ENCODE data around the gene ACACB.

Gene ACACB

DNA sequence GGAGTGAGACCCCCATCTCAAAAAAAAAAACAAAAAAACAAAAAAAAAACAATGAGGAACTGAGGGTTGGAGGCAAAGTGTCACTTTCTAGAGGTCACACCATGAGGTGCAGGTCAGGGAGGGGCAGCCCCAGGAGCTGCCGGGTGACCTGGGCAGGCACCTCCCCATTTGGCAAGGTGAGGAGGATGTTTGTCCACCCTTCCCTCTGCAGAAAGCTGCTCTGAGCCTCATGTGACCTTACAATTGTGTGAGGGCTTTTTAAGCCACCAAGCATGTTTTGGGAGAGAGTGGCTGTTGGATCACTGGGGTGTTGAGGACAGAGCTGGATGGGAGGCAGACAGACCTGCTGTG, 143.1 kb downstream of the ACACB start:
- no peak for DNase-seq

DNA sequence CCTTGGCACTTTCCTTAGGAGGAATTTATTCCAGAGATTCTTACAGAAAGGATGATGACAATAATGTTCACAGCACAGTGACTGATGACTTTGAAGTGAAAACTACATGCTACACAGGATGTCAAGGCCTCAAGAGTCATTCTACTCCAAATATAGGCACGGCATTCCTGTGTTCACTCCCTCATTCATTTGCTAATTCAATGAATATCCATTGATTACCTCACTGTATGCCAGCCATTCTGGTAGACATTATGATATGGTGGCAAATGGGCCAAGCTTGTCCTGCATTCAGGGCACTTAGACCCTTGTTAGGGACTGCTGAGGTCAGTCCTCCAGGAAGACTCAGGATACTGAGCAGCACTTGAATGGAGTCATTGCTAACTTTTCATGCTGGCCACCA, 144.7 kb downstream of the ACACB start:
- no peak for DNase-seq

GRCh38 chr12:109261939-109262338, 145.6 kb downstream of the ACACB start:
- no peak for DNase-seq

DNA sequence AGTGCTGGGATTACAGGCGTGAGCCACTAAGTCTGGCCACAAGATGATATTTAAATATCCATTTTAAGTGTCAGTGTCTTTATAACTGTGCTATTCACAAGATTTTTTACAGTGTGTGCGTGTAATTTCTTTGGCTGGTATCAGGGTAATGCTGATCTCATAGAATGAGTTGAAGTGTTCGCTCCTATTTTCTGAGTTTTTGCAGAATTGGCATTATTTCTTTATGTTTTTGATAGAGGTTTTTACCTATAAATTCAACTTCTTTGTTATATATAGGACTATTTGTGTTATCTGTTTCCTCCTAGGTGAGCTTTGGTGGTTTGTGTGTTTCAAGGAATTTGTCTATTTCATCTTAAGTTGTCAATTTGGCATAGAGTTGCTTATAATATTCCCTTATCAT, 147.1 kb downstream of the ACACB start:
- DNase-seq: no peak

GRCh38 chr12:109264095-109264942, 147.9 kb downstream of the ACACB start:
- peak; percentile 76 for DNase-seq

GRCh38 chr12:109264943-109265650, 148.7 kb downstream of the ACACB start:
- no peak for DNase-seq

DNA sequence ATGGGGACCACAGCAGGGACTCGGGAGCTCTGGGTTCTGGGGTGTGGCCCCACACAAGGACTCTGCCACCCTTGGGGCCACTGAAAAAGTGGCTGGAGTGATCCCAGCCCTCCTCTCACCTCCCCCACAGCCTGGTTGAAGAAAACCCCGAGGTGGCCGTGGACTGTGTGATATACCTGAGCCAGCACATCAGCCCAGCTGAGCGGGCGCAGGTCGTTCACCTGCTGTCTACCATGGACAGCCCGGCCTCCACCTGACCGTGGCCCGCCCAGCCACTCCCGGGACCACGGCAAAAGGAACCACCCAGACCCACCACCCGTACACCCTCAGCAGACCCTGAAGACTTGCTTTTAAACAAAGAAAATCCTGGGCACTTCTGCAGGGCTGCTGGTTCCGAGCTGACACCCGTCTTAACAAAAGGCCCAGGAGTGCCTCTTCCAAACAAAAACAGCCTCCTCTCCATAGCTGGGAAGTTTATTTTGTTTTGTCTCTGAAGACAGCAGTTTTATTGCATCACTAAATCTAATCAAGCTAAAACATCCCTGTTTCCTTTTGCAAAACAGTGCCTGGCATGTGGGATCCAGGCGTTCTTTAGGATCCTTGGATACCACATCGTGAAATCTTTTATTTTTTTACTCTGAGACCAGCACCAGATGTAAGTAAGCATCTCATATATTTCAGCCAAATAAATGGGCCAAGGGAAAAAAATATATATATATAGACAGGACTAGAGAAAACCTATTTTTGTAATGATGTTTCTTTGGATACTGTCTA, 149.9 kb downstream of the ACACB start:
- DNase-seq: no peak

DNA sequence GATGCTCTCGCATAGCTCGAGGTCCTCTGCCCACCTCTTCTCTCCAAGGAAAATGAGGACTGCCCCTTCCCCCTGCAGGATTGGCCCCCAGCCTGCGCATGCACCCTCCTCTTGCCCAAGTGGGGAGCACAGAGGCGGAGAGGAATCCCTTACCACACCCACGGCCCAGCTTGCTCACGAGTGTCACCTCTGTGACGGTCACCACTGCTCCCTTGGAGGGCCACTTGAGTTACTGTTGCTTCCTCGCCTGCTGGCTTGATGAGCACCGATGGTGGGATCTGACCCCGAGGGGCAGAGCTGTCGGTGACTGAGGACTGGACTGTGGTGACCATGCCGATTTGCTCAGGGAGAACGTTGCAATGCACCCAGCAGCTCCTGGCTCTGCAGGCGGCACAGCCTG, 151.0 kb downstream of the ACACB start:
- no peak for DNase-seq

- DNase-seq: no peak
Observed at GRCh38 chr12:109268896-109269295, 152.5 kb downstream of the ACACB start.

- DNase-seq: no peak
Observed at GRCh38 chr12:109269428-109269827, 153.0 kb downstream of the ACACB start.

DNA sequence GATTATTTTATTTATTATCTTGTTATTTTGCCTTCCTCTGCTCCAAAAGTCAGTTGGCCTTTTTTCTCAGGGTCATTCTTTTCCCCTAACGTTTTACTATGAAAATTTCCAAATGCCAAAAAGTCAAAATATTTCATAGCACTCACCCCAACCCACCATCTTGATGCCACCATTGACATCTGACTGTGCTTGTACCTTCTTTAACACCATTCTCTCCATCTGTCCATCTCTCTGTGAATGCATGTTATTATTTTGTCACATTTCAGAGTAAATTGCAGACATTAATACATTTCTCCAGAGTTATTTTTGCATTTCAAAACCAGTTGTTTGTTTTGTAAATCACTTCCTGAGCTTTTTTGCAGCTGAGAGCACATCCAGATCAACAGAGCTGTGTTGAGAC, 154.1 kb downstream of the ACACB start:
- DNase-seq: no peak

DNA sequence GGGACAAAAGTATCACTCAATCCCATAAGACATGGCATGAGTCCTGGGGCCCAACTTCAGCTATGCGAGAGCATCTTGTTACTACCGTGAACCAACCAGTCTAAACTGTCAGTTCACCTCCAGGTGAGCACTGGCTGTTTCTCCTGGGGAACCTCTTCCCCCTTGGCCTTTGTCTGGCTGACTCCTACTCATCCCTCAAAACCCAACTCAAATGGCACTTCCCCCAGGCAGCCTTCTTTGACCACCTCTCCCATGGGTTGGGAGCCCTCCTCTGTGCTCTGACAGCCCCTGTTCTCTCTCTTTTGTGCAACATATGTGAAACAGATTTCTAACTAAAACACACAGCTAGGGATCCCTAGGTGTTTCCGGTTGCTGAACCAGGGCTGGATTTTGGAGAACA, 155.0 kb downstream of the ACACB start:
- no peak for DNase-seq

DNA sequence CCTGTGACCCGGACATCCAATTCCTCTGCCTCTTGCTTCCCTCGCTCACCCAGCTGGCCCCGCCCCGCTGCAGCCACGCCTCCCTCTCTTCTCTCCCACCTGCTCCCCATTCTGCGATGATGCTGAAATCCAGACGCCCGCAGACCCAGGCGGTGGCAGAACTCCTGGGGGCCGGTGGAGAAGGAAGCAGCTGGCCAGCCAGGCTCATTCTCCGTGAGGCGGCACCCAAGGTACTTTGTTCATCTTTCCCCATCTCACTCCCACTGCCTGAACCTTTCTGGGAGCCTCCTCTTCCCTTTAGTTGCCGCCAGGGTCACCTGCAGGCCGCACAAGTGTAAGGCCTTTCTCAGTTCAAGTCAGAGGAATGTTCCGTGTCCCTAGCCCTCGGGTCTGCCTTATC, 157.0 kb downstream of the ACACB start:
- no peak for DNase-seq

DNA sequence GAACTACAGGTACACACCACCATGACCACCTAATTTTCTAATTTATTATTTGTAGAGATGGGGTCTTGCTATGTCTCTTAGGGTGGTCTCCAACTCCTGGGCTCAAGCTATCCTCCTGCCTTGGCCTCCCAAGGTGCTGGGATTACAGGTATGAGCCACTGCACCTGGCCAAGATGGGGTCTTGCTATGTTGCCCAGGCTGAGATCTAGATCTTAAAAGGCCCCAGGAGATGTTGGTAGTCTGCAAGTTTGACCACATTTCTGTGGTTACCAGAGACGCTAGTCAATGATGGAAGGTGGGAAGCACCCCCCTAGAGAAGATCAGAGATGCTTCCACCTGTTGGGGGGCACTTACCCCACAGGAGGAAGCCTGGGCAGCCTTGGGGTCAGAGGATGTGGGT, 158.0 kb downstream of the ACACB start:
- no peak for DNase-seq

DNA sequence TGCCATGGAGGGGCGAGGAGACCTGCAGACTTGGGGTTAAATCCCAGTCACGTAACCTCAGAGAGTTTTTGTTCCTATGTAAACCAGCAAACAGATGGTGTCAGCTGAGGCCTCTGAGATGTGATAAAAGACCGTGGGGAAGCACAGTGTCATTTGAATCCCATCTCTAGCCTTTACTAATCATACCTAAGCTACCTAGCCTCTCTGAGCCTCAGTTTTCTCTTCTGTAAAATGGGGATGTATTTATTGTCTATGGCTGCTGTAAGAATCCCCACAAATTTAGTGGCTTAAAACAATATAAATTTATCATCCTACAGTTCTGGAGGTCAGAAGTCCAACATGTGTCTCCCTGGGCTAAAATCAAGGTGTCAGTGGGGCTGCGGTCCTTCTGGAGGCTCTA, 158.8 kb downstream of the ACACB start:
- no peak for DNase-seq

GRCh38 chr12:109276160-109276559, 159.8 kb downstream of the ACACB start:
- no peak for DNase-seq

DNA sequence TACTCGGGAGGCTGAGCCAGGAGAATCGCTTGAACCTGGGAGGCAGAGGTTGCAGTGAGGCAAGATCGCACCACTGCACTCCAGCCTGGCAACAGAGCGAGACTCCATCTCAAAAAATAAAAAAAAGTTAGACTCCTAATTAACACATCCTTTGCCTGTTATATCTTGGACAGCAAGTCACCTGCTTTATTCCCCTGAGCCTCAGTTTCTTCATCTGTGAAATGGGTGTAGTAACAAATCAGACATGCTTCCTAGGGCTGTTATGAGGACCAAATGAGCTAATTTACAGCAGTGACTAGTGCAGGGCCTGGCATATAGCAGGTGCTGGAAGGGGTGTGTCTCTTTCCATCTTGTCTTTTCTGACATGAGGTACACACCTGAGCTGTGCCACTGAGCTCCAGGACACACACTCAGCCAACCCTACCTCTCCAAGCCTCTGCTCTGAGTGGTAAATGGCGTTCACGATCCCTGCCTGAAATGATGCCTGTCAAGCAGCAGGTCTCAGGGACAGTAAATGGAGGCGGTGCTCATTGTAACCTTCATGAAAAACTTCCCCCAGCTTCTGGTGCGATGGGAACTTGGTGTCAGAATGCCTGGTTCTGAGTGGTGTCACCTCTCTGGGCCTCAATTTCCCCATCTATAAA, 161.0 kb downstream of the ACACB start:
- DNase-seq: no peak

GRCh38 chr12:109277899-109278762, 161.7 kb downstream of the ACACB start:
- no peak for DNase-seq

GRCh38 chr12:109278912-109279311, 162.5 kb downstream of the ACACB start:
- DNase-seq: no peak

- no peak for DNase-seq
Observed at GRCh38 chr12:109279525-109279924, 163.1 kb downstream of the ACACB start.

DNA sequence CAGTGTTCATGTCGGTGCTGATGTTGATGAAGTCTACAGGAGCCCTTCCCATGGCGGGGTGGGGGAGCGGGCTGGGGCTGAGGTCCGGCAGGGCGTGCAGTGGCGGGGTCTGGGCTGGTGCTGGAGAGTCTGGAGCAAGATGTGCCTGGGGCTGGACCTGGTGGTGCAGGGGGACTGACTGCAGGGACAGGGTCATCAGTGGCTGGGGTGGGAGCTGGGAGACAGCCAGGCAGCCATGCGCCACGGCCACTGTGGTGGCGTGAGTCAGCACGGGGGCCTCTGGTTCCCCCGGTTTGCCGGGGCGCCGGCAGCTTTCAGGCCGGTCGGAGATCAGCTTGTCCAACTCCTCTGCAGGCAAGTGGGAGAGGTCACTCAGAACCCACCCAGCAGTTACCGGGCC, 165.1 kb downstream of the ACACB start:
- no peak for DNase-seq

- no peak for DNase-seq
Observed at GRCh38 chr12:109284392-109284791, 168.0 kb downstream of the ACACB start.

Data from NCI-H1092 (cell line).